Endothelial cell of umbilical vein (primary cell): ENCODE measurements around the gene POU5F2. TPM values are rescaled to one million over a fixed set of nuclear protein-coding genes. Genes with fewer than 3 reads are reported as not detected.

ENCODE experiments used
- BruUV-seq: library from RNA; stranded (reverse); fragments of 400-500 nt; replicated peaks from 2 replicates; lab custom pipeline; 2021; lab: Mats Ljungman, UMichigan
- CTCF ChIA-PET: fragments of 300-600, 350-600 bp; sonication (Branson Sonifier 250); formaldehyde crosslinking; loops from one replicate; lab custom pipeline; 2021; ENCODE audit warnings: antibody characterized with exemption, inconsistent platforms; lab: Charles Lee
- POLR2A ChIA-PET: fragments of 300-600, 350-600 bp; sonication (Branson Sonifier 250); formaldehyde crosslinking; loops from one replicate; lab custom pipeline; 2021; ENCODE audit warnings: antibody characterized with exemption, inconsistent platforms; lab: Charles Lee
- DNase-seq: peaks from one replicate; pipeline ENCODE4 v3.0.0-alpha.2; 2011; ENCODE audit warnings: low read depth, low spot score
- FAIRE-seq: peaks from 2 replicates; lab custom pipeline; 2011; peaks lifted over from hg19 to GRCh38; lab: Jason Lieb, UNC
- H2AFZ ChIP-seq: 2 replicates; pipeline ENCODE4 v1.6.0; 2012; ENCODE audit warnings: low read depth, low read length, control low read depth, inconsistent platforms
- H3K27ac ChIP-seq: 2 replicates; pipeline ENCODE4 v1.5.1; 2011; ENCODE audit warnings: low read depth, mild to moderate bottlenecking, control low read depth, low read length, moderate library complexity; ENCODE audit not compliant: insufficient read depth
- H3K27me3 ChIP-seq, 2 experiments: 2 replicates each; pipeline versions ENCODE4 v1.6.0 to v1.6.1; 2011; ENCODE audit warnings: low read length in 2 of 2, mixed read lengths in 1 of 2; ENCODE audit not compliant: control insufficient read depth in 2 of 2, insufficient read depth in 2 of 2
- H3K36me3 ChIP-seq, 2 experiments: 2 replicates in 1 of 2; 3 replicates in 1 of 2; pipeline ENCODE4 v1.5.1; 2011; ENCODE audit warnings: low read length in 2 of 2, mild to moderate bottlenecking in 1 of 2, moderate library complexity in 1 of 2; ENCODE audit not compliant: control insufficient read depth in 2 of 2, insufficient read depth in 2 of 2; ENCODE audit errors: extremely low read depth in 1 of 2
- H3K4me1 ChIP-seq: 3 replicates; pipeline ENCODE4 v1.5.1; 2011; ENCODE audit warnings: mild to moderate bottlenecking, low read length; ENCODE audit not compliant: control insufficient read depth, insufficient read depth; ENCODE audit errors: extremely low read depth
- H3K4me2 ChIP-seq: 2 replicates; pipeline ENCODE4 v1.6.1; 2011; ENCODE audit warnings: low read length, control low read depth, mixed read lengths; ENCODE audit not compliant: insufficient read depth
- H3K4me3 ChIP-seq, 3 experiments: fragments of 200-600 bp in 1 of 3; sonication (generic), shearing (Covaris generic) in 1 of 3; replicated peaks in 1 of 3; 2 replicates each; pipeline ENCODE4 v1.5.1; 2011 to 2016; ENCODE audit warnings: control low read depth in 3 of 3, low read length in 3 of 3, mild to moderate bottlenecking in 2 of 3, inconsistent platforms in 1 of 3, low read depth in 1 of 3, moderate library complexity in 1 of 3; ENCODE audit not compliant: insufficient read depth in 1 of 3
- H3K79me2 ChIP-seq: 2 replicates; pipeline ENCODE4 v1.6.0; 2012; ENCODE audit warnings: low read length, inconsistent platforms; ENCODE audit not compliant: control insufficient read depth, insufficient read depth
- H3K9ac ChIP-seq: replicated peaks from 2 replicates; pipeline ENCODE3; 2011; ENCODE audit warnings: low read length, control low read depth; ENCODE audit not compliant: insufficient read depth; ENCODE audit errors: extremely low read depth
- H3K9me1 ChIP-seq: replicated peaks from 3 replicates; pipeline ENCODE4 v1.6.0; 2011; ENCODE audit warnings: mild to moderate bottlenecking, low read length; ENCODE audit not compliant: control insufficient read depth, insufficient read depth; ENCODE audit errors: extremely low read depth
- H3K9me3 ChIP-seq: replicated peaks from 2 replicates; pipeline ENCODE4 v1.5.1; 2012; ENCODE audit warnings: low read length, inconsistent platforms; ENCODE audit not compliant: control insufficient read depth, insufficient read depth
- H4K20me1 ChIP-seq: replicated peaks from 2 replicates; pipeline ENCODE3; 2011; ENCODE audit warnings: mild to moderate bottlenecking, low read length; ENCODE audit not compliant: control insufficient read depth, insufficient read depth; ENCODE audit errors: extremely low read depth
- EZH2 ChIP-seq: IDR thresholded peaks from 2 replicates; pipeline ENCODE4 v1.6.1; 2012; ENCODE audit warnings: borderline replicate concordance, low read depth, mild to moderate bottlenecking, moderate library complexity, low read length, inconsistent platforms; ENCODE audit not compliant: severe bottlenecking
- FOS ChIP-seq: IDR thresholded peaks from 2 replicates; pipeline ENCODE4 v1.6.1; 2011; ENCODE audit warnings: mild to moderate bottlenecking, low read length, moderate library complexity, borderline replicate concordance; ENCODE audit not compliant: insufficient read depth
- GATA2 ChIP-seq: IDR thresholded peaks from 2 replicates; pipeline ENCODE4 v1.7.0; 2011; ENCODE audit warnings: low read depth, mild to moderate bottlenecking, moderate library complexity, mixed read lengths, low read length; ENCODE audit not compliant: insufficient read length, insufficient read depth
- JUN ChIP-seq: IDR thresholded peaks from 2 replicates; pipeline ENCODE4 v1.6.1; 2011; ENCODE audit warnings: borderline replicate concordance, low read depth; ENCODE audit not compliant: insufficient read length, insufficient read depth
- MYC ChIP-seq: IDR thresholded peaks from one replicate; pipeline ENCODE4 v1.6.1; 2011; ENCODE audit warnings: mild to moderate bottlenecking, low read depth, low read length
- POLR2A ChIP-seq: IDR thresholded peaks from 2 replicates; pipeline ENCODE4 v1.6.1; 2012; ENCODE audit warnings: low read depth, mild to moderate bottlenecking, control low read depth, low read length
- POLR2AphosphoS5 ChIP-seq: IDR thresholded peaks from 2 replicates; pipeline ENCODE4 v1.6.1; 2012; ENCODE audit warnings: low read depth, mild to moderate bottlenecking, control low read depth, low read length, moderate library complexity; ENCODE audit not compliant: insufficient read depth
- dilution Hi-C: fragments of 300-500 bp; cut with MboI; formaldehyde crosslinking; loops from one replicate; pipeline ENCODE4 v1.15.0; 2019; ENCODE audit warnings: low sequenced_read_pairs; ENCODE audit not compliant: extremely low pct_ligation_motif_present
- intact Hi-C: fragments of 100-400 bp; cut with micrococcal nuclease; formaldehyde crosslinking; loops from one replicate; pipeline ENCODE4 v1.10.0; 2022
- polyA plus RNA-seq, 4 experiments: library from polyadenylated mRNA; depleted of rRNA in 3 of 4; stranded (reverse) in 3 of 4; unstranded in 1 of 4; fragments of >200 nt; gene quantifications; 2 replicates each; pipeline versions ENCODE4 v1.2.1 to v1.2.3, GENCODE V29; 2011 to 2012; ENCODE audit warnings: missing spikeins in 1 of 4
- total RNA-seq: library from RNA; stranded (reverse); gene quantifications from 2 replicates; pipeline ENCODE4 v1.2.3, GENCODE V29; 2021
- TF ChIP-seq, protein P1 (sequence below): IDR thresholded peaks from 2 replicates; pipeline ENCODE4 v1.6.1; 2011; ENCODE audit not compliant: insufficient read depth, insufficient read length
- TF ChIP-seq, protein P2 (sequence below), 2 donors: IDR thresholded peaks; 1 replicate in 1 of 2; 2 replicates in 1 of 2; pipeline ENCODE4 v1.5.1; 2011; ENCODE audit warnings: low read length in 2 of 2, mild to moderate bottlenecking in 2 of 2, moderate library complexity in 2 of 2, control low read depth in 1 of 2, inconsistent platforms in 1 of 2, low read depth in 1 of 2; ENCODE audit not compliant: insufficient read depth in 1 of 2; ENCODE audit errors: extremely low read depth in 1 of 2

Gene POU5F2
- total and polyA plus RNA-seq, 2 donors (not counting 3 experiments of a cell fraction or from before 2014, with no cell fraction given), result 0.11 to 1.2 TPM

DNA sequence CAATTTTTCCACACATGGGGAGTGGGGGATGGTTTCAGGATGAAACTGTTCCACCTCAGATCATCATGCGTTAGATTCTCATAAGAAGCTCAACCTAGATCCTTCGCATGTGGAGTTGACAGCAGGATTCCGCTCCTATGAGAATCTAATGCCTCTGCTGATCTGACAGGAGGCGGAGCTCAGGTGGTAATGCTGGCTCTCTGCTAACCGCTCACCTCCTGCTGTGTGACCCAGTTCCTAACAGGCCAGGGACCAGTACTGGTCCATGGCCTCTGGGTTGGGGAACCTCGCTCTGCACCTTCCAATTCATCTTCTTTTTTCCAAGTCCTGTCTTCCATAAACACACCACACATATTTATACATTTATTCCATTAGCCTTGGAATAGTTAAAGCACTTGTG lies 33.0 kb downstream of the POU5F2 start:
- Histone ChIP-seq H3K4me2 (no peak overlapping the region), H3K4me1 (no peaks in the 10 kb centered on the region), H3K79me2 (no peaks in the 10 kb centered on the region), H3K36me3 (no peaks in the 10 kb centered on the region), H2AFZ (no peak overlapping the region), H3K9ac (no peak overlapping the region), H4K20me1 (no peaks in the 10 kb centered on the region), H3K27ac (no peak overlapping the region), H3K9me3 (no peaks in the 10 kb centered on the region), H3K9me1 (no peaks in the 10 kb centered on the region), H3K4me3 (no peak overlapping the region), H3K27me3 (no peaks in the 10 kb centered on the region)
- dilution Hi-C loops (no loop called here), intact Hi-C loops (no loop called here)
- FAIRE-seq (no peak), DNase-seq (no peak)
- TF ChIP-seq GATA2, result no peak
- TF ChIP-seq FOS, result no peak
- no peak for TF ChIP-seq POLR2A
- TF ChIP-seq, protein P1, sequence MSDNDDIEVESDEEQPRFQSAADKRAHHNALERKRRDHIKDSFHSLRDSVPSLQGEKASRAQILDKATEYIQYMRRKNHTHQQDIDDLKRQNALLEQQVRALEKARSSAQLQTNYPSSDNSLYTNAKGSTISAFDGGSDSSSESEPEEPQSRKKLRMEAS, result no peak
- no peak for TF ChIP-seq POLR2AphosphoS5
- no peak for TF ChIP-seq JUN
- ChIA-PET CTCF (interaction anchor here (1.0 kb wide), 1 partner anchor 19 kb away, joined by 4 read pairs; no protein-coding TSS in a partner anchor), POLR2A (no interaction called here)
- no TSS peak for BruUV-seq

DNA sequence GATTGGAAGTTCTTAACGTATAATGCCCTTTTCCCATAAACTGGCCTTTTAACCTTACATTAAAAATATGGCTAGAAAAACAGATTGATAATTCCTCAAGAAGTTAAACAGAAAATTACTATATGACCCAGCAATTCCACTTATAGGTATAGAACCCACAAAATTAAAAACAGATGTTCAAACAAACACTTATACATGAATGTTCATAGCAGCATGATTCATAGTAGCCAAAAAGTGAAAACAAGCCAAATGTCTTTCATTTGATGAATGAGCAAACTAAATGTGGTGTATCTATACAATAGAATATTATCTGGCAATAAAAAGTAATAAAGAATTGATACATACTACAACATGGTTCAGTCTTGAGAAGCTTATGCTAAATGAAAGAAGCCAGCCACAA lies 35.5 kb downstream of the POU5F2 start:
- CTCF ChIA-PET, result no interaction called here
- Histone ChIP-seq H3K9ac (no peak overlapping the region), H3K79me2 (no peaks in the 10 kb centered on the region), H3K9me3 (no peaks in the 10 kb centered on the region), H2AFZ (no peak overlapping the region), H3K27me3 (no peaks in the 10 kb centered on the region), H3K36me3 (no peaks in the 10 kb centered on the region), H3K27ac (no peak overlapping the region), H4K20me1 (no peaks in the 10 kb centered on the region), H3K4me3 (no peak overlapping the region), H3K4me1 (no peaks in the 10 kb centered on the region), H3K4me2 (no peak overlapping the region), H3K9me1 (no peaks in the 10 kb centered on the region)
- TF ChIP-seq, protein P1, result no peak
- no peak for TF ChIP-seq EZH2
- no peak for TF ChIP-seq GATA2
- no peak for TF ChIP-seq JUN
- no peak for TF ChIP-seq POLR2AphosphoS5
- TF ChIP-seq MYC, result no peak
- TF ChIP-seq, protein P2, sequence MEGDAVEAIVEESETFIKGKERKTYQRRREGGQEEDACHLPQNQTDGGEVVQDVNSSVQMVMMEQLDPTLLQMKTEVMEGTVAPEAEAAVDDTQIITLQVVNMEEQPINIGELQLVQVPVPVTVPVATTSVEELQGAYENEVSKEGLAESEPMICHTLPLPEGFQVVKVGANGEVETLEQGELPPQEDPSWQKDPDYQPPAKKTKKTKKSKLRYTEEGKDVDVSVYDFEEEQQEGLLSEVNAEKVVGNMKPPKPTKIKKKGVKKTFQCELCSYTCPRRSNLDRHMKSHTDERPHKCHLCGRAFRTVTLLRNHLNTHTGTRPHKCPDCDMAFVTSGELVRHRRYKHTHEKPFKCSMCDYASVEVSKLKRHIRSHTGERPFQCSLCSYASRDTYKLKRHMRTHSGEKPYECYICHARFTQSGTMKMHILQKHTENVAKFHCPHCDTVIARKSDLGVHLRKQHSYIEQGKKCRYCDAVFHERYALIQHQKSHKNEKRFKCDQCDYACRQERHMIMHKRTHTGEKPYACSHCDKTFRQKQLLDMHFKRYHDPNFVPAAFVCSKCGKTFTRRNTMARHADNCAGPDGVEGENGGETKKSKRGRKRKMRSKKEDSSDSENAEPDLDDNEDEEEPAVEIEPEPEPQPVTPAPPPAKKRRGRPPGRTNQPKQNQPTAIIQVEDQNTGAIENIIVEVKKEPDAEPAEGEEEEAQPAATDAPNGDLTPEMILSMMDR (IDR thresholded peaks at IDR 0.05; ENCODE audit: extremely low read depth in 1 of 2, insufficient read depth in 1 of 2, low read depth in 1 of 2, low read length in 2 of 2), result no peak
- no peak for TF ChIP-seq POLR2A
- no peak for TF ChIP-seq FOS
- intact Hi-C loops, result no loop called here
- dilution Hi-C loops, result no loop called here
- POLR2A ChIA-PET, result no interaction called here
- FAIRE-seq, result no peak
- DNase-seq, result no peak
- no TSS peak for BruUV-seq
